GM18520 (cell line): ENCODE measurements around the gene TMEM140.

Source experiments
- ATAC-seq: cut with Tn5 transposase; IDR thresholded peaks from one replicate; pipeline ENCODE4 v1.9.1; 2021; ENCODE audit not compliant: unreplicated experiment

Gene TMEM140

DNA sequence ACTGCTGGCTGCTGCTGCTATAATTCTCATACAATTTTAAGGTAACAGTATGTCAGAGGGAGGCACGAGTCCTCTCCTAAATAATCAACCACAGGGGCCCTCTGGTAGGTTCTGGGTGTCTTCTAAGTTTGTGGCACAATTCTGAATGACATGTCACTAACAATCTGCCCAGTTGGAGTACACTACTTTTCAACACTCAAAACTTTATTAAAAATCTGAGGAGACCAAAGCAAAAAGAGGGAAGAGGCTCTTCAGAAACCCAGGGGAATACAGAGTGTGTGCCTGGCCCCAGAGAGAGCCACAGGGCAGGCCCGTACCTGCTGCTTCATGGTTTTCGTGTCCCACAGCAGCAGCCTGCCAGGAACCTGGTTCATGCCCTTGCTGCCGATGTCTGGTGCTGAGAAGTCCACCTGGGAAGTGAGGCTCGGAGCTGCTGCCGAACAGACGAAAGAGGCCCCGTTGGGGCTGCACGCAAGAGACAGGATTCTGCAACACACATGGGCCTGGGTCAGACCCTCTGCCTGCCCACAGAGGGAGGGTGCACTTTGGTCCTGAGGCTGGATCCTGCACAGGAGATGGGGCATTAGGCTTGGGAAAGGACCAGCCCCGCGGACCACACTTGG is 45.2 kb downstream of the TMEM140 start:
- no peak for ATAC-seq

DNA sequence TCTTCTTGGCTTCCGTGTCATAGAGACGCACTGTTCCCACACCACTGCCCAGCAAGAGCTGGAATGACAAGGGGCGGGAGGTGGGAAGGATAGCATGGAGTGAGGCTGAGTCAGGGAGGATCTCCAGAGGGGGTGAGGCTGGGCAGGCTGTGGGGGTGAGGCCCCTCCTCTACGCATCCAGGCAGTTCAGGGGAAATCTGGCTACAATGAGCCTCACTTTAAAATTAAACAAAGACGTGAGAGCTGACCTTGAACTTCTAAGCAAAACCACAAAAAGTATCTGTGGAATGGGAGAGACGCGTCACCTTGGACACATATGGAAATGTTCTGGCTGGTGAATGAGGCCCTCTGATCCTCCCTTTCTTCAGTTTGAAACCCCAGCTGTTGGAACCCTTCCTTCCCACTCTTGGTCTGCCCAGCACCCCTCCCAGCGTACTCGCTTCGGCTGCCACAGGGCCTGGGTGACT is 45.8 kb downstream of the TMEM140 start:
- ATAC-seq, result no peak

DNA sequence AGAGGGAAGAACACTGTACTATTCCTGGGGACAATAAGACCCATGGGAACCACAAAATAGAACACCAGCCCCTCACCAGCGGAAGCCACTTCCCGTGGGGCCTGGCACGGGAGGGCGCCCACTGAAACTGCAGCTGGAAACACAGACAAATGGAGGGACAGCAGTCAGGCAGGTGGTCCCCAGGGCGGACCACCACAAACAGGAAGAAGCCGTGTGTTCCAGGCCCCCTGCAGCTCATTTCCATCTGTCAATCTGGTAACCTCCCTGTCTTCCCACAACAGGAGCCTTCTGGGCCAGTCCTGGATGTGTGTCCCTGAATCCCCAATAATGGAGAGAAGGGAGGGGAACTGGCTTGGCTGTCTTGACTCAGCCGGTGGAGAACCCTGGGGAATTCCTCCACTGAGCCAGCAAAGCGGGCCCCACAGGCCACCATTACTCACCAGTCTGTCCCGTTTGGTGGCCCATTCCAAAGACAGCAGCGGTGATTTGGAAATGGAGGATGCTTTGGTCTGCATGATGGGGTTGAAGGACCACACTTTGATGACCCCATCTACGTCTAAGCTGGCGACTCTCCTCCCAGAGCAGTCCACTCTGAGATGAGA is 46.7 kb downstream of the TMEM140 start:
- no peak for ATAC-seq

GRCh38 chr7:135195156-135195555 is 47.3 kb downstream of the TMEM140 start:
- ATAC-seq, result no peak

DNA sequence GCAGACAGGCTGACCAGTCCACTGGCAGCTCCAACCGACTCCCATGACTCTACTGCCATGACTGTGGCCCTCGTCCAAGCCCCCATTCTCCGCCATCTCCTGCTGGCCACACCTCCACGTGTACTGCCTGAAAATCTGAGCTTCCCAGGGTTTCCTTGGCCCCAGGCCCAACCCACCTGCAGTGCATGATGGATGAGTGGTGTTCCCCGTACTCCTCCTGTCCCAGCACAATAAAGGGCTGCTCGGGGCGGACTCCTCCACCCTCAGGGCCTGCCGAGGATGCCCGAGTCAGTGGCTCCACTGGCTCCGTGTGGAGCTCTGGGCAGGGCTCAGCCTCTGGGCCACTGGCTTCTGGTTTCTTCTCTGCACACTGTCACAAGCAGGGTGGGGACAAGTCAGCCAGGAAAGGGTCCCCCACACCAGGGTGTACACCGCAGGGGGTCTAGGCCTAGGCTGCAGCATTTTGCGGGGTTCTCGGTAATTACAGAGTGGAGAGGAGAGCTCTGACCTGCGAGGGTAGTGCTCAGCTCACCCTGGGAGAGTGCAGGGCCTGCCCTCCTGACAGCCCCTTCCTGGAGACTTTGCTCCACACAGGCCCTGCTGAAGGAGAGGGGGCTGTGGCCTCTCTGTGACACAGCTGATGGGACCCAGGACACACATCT is 48.2 kb downstream of the TMEM140 start:
- ATAC-seq, result no peak

GRCh38 chr7:135197343-135197742 is 49.5 kb downstream of the TMEM140 start:
- no peak for ATAC-seq

DNA sequence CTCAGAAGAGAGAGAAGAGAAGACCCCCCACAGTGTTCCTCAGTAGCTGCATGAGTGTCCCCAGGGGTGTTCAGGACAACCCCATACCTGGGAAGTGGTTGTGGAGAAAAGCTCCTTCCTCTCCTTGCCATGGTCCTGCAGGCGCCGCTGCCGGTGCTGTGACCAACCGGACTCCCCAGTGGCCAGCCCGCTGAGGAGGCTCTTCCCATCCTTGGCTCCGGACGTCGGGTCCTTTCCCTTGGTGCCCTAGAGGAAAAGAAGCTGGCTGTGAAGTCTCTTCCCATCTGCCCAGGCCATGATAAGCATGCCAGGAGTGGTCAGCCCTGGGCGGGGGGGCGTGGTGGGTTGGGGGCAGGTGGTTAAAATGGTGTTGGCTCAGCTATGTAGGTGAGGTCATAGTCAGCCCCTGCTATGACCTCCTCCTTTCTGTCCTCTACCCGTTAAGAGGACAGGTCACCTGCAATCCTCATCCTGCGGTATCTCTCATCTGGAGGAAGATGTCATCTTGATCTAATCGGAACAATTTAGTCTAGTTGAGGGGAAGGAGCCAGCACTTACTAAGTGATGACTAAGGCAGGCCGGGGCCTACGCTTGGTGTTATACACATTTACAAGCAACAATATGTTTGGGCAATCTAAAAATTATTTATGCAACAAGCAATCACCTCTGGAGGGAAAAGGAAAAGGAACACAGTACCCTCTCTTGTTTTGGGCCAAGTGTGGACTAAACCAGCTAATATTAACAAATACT is 50.2 kb downstream of the TMEM140 start:
- no peak for ATAC-seq

GRCh38 chr7:135199439-135199838 is 51.6 kb downstream of the TMEM140 start:
- ATAC-seq, result no peak

DNA sequence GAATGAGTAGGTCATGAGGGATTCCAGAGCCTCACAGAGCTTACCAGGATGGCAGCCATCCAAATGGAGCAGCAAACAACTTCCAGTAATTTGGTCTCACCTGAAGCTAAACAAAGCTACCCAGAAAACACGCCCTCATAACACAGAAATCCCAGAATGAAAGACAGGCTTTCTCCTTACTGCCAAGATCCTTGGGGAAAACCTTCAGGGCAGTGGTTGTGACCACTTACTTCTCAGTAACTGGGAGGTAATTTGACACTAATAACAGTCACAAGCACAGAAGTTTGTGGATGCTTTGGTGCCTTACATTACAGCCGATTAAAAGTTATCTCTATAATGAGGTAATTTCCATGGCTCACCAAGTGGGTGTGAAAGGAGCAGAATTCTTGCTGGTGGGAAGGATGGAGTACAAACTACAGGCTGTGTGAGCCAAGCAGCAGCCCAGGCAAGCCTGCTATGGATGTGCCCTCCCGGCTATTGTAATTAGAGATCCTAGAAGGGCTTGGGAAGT is 53.0 kb downstream of the TMEM140 start:
- ATAC-seq, result no peak

- ATAC-seq, result no peak
Measured at GRCh38 chr7:135201350-135201749, 53.5 kb downstream of the TMEM140 start.

DNA sequence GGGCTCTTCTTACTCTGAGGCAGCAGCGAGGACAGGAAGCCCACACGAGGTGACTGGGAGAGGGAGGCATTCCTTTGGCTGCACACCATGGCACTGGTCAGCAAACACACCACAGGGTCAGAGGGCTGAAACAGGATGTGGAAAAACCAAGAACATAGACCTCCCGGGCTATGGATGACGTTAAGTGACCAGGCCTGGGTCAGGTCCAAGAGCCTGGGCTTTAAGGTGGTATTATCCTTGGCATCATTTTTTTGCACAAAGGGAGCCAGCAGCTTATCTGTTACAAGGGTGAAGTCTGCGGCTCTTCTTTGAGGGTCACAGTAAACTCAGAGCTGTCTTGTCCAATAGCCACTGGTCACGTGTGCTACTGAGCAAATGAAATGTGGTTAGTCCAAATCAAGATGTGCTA is 56.5 kb downstream of the TMEM140 start:
- no peak for ATAC-seq

DNA sequence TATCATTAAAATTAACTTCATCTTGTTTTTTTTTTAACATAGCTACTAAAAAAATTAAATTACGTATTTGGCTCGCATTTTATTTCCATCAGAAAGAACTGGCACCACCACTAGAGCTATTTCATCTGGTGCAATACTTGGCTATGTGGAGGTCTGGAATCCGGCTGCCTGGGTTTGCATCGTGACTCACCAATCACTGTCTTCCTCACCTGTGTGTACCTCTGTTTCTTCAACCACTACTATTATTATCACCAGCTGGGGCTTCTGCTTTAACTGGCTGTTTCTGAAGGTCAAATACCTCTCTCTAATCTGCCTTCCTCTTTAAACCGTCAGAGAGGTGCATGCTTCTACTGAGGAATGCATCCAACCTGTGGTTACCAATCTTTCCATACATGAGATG is 57.0 kb downstream of the TMEM140 start:
- no peak for ATAC-seq

- no peak for ATAC-seq
Measured at GRCh38 chr7:135205850-135206249, 58.0 kb downstream of the TMEM140 start.

- ATAC-seq, result peak; percentile 30
Measured at GRCh38 chr7:135206941-135207391, 59.1 kb downstream of the TMEM140 start.

DNA sequence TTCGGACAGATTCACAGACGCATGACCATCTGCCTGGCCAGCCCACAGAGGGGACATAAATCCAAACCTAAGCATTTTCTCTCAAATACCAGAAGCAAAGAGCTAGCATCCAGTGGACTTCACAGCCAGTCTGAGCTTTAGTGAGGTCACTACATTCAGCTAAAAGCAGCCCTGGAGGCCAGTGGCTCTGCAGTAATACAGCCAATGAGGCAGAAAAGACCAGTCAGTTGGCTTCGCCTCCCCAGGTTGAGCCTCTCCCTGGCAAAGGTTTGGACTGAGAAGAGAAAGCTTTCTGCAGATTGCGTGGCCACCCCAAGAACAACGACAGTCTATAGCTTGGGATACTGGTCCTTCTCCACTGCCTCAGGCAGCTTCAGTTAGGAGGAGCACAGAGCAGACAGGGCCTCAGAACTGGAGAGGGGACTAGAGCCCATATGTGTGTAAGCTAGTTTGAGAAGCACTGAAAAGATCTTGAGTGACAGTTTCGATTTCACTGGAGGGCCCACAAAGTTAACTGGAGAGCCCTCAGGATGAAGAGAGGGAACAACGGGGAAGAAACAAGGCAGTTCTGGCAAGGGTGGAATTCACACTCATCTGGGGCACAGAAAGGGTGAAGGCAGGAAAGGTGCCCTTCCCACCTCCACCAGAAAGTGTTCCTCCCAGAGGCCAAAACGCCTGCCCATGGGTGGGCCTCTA is 59.7 kb downstream of the TMEM140 start:
- ATAC-seq, result no peak

GRCh38 chr7:135208102-135208793 is 60.4 kb downstream of the TMEM140 start:
- ATAC-seq, result no peak

- no peak for ATAC-seq
Measured at GRCh38 chr7:135209225-135209834, 61.5 kb downstream of the TMEM140 start.

DNA sequence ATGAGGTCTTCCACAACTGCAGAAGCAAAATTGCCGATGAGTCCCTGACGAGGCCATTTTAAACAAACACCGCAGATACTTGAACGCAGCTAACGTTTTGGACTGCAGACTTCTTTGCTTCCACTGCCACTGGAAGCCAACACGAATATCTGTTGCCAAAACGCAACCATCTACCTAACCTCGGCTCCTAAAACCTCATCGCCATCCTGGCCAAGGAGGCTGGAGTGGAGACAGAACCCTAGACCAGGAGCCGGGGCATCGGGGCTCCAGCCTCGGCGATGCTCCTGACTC is 63.0 kb downstream of the TMEM140 start:
- no peak for ATAC-seq

- peak; percentile 67 for ATAC-seq
Measured at GRCh38 chr7:135211179-135211945, 63.5 kb downstream of the TMEM140 start, which contains the start of gene WDR91. TSS of gene WDR91 (minus strand) at chr7:135211526. CDS start at chr7:135211502, 24 bp downstream.
